NCI-H526 (cell line): ENCODE data around the gene NOS2.

ENCODE experiments used
- DNase-seq, 2 experiments: peaks; one replicate each; lab custom pipeline; 2025; lab: John Stamatoyannopoulos, UW

The NOS2 gene

DNA sequence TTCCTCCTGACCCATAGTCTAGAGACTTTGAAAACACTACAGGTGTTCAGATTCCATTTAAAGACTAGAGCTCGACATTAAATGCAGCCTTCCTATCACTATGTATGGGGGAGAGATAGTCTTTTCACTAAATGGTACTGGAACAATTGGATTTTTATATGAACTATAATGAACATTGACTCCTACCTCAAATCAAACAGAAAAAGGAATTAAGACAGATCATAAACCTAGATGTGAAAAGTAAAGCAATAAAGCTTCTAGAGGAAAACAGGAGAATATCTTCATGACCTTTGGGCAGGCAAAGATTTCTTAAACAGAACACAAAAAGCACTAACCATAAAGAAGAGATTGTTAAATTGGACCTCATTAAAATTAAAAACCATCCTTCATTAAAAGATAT lies 18.8 kb upstream of the NOS2 start:
- no peak for DNase-seq

DNA sequence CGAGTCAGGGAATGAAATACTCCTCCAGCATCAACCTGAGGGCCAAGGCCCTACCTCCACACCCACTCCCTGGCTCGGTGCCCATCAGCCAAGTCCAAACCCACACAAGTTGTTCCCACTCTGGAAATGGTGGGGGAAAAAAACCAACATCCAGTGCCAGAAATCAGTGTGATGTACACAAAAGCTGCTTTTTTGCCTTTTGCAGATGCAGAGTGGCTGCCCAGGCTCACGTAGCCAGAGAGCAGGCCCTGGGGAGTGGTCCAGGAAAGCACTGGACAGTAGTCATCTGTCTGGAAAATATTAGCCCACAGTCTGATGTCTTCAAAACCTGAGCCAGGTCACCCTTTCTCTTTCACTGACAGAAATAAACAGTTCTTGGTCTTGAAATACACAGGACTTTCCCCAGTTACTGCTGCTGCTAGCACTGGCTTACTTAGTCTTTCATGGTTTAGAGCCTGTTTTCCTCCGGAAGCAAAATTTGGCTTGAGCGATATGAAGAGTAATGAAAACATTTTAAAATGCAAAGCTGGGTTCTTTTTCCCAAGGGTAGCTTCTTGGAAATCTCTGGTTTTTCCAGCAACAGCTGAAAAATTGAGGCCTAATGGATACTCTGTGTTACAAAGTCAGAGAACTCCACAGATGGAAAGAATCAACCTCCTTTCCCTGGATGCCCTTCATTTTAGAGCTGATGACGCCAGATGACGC lies 18.2 kb upstream of the NOS2 start:
- no peak for DNase-seq

GRCh38 chr17:27817731-27818130 lies 17.4 kb upstream of the NOS2 start:
- DNase-seq = no peak

DNA sequence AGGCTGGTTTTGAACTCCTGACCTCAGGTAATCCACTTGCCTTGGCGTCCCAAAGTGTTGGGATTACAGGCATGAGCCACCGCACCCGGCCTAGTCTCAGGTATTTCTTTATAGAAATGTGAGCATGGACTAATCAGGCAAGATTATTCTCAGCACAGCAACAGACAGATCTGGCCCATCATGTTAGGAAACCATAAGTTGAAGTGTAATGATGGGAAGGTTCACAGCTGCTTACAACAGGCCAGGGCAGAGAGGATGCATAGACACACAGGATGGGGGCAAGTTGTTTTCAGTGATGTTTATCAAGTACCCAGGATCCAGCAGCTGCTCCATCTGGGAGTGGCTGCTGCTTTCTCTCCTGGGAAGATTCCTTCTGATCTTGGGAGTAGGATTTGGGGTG lies 16.6 kb upstream of the NOS2 start:
- no peak for DNase-seq

DNA sequence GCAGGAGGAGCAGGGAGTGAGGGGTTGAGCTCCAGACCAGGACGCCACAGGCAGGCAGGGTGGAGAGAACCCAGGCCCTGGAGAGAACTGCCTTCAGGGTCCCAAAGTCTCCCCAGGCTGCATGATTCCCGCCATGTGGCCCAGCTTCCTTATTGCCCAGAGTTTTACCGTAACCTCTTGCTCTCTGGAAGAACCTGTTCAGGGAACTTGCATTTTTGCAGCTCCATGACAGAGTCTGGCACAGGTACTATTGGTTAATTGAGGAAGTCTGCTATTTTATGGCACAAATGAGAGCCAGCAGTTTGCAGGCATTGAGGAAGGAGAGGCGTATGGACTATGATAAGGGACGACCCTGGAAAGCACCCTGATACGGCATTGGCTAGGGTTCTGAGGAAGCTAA lies 11.6 kb upstream of the NOS2 start:
- no peak for DNase-seq

GRCh38 chr17:27810902-27811557 lies 10.7 kb upstream of the NOS2 start:
- no peak for DNase-seq

DNA sequence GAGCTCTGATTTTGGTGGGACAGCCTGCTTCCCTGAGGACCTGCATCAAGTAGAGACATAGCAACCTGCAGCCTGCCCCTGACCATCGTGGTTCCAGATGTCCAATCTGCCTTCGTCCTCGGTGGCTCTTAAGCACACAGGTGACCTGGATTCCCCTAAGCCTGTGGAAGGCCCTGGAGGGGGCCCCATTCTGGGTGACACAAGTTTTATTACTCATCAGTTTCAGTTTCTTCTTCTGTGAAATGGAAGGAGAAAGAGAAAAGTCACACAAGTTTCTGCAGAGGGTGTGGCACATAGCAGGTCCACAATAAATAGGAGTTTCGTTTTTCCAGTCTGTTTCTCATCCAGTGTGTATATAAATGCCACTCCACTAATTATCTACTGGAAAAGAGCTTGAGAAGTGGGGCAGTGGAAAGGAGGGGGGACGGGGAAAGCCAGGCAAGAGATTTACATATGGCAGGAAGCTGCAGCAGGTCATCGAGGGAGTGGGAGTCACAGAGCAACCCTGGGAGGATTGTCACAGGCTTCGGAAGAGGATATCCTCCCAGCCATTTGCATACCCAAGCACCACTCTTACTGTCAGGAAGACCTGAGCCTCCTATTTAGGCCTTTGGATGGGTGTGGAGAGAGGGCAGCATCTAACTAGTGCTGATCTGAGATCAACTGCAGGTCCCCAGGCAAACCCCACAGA lies 10.0 kb upstream of the NOS2 start:
- peak; percentile 25 to 54 for DNase-seq

DNA sequence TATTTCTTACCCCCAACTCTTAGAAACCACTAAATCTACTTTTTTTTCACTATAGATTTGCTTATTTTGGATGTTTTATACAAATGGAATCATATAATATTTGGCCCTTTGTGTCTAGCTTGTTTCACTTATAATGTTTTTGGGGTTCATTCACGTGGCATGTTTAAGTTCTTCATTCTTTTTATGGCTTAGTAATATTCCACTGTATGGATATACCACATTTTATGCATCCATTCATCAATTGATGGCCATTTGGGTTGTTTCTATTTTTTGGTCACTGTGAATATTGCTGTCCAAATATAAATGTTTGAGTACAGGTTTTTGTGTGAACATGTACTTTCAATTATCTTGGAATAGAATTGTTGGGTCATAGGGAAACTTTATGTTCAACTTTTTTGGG lies 9.2 kb upstream of the NOS2 start:
- no peak for DNase-seq

GRCh38 chr17:27808628-27809027 lies 8.3 kb upstream of the NOS2 start:
- DNase-seq = no peak

DNA sequence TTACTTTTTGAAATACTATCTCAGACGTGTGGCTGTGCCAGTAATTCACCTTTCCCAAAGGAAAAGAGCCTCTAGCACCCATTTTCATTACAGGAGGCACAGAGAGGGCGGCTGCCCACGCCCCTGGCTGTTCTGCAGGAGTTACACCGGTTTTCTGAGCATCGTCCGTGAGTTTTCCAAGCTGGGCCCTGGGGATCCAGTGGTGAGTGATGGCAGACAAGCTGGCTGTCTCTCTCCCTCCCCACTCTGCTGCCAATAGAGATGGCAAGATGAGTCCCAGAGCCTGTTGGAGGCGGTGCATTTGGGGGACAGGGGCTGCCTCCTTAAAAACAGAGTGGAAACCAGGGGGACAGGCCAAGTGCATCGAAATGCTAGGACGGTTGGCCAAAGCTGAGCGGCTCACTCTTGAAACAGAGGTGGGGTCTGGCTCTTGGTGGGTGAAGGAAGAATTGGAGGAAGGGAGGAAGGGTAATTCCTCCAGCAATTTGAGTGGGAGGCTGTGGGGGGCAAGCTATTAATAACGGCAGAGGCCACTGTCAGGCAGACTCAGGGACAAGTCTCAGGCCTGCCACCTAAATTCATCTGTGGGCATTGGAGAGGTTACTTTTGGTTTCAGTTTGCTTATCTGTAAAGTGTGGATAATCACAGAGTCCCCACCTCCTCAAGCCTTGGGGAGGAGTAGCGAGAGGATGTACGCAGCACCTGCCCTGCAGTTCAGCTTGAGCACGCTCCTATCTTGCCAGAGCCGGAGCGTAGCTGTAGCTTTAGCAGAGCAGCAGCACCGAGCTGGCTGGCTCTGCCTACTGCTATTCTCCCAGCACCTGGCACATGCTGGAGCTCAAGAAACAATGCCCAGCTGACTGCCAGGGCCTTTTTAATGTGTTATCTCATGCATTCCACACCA lies 7.5 kb upstream of the NOS2 start:
- DNase-seq = peak in 1 of 2 experiments; percentile 31

DNA sequence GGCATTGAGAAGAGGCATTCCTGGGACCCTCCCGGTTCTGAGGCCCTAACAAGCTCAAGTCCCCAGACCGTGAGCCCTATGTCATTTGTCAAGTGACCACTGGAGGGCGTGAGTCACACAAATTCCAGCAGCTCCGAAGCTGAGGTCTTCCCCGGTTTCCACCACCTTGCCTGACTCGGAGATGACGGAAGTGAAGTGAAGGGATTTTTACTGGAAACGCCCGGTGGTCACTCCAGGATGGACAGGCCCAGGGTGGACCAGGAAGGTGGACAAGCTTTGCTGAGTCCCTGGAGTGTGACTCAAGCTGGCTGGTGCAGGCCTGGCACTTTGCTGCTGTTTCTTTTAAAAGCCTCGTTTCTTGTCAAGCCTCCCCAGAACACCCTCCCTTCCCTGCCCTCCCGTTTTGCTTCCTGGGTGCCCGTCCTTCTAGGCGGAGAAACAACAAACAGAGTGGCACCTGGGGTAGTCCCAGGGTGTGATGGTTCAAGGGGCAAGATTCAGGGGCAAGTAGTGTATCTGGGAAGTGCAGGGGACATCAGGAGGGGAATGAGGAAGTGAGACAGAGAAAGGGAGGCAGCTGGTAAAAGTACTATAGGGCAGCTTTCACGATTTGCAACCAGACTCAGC lies 5.3 kb upstream of the NOS2 start:
- DNase-seq = peak; percentile 88 to 96

- no peak for DNase-seq
Measured at GRCh38 chr17:27804113-27804512, 3.8 kb upstream of the NOS2 start.

DNA sequence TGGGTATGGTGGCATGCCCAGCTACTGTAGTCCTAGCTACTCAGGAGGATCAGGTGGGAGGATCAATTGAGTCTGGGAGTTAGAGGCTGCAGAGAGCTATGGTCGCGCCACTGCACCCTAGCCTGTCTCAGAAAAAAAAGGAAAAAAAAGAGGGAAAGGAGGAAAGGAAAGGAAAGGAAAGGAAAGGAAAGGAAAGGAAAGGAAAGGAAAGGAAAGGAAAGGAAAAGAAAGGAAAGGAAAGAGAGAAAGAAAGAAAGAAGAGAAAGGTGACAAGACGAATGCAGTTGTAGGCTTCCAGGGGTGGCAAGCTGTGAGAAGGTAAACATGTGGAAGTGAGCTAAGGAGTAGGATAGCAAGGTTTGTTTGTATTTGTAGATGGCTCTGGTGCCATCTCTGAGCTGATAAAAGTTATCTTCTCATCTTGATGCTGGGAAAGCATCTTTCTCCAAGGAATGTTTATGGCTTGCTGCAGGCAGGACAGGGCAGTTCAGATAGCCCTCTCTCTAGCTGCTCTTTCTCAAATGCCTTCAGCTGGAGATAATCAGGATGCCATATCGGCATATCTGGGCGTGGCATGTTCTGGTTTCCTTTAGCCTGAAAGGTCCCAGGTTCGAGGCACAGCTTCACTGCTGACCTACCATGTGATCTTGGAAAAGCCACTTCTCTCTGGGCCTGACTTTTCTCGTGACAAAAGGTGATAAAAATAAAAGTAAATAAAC lies 2.8 kb upstream of the NOS2 start:
- DNase-seq = no peak

GRCh38 chr17:27802033-27802432 lies 1.7 kb upstream of the NOS2 start:
- no peak for DNase-seq

DNA sequence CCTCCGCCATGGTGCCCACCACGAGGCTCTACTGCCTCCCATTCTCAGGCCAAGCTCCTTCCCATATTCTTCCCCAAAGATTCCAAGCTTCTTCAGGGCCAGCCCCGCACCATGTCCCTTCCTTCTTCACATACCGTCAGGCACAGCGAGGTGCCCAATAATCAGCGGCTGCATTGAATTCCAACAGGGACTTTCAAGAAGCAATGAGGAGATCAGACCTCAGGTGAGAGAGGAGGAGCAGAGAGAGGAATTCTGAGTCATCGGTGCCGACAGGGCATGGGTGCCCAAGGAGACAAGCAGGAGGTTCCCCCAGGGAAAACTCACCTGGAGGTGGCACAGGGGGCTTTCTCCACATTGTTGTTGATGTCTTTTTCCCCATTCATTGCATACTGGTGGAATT lies 2.0 kb downstream of the NOS2 start:
- DNase-seq = no peak

- DNase-seq = peak in 1 of 2 experiments; percentile 11
Measured at GRCh38 chr17:27797390-27798091, 2.8 kb downstream of the NOS2 start.

GRCh38 chr17:27793906-27794569 lies 6.3 kb downstream of the NOS2 start:
- peak in 1 of 2 experiments; percentile 52 for DNase-seq

- peak in 1 of 2 experiments; percentile 89 for DNase-seq
Measured at GRCh38 chr17:27793168-27793905, 7.0 kb downstream of the NOS2 start.

DNA sequence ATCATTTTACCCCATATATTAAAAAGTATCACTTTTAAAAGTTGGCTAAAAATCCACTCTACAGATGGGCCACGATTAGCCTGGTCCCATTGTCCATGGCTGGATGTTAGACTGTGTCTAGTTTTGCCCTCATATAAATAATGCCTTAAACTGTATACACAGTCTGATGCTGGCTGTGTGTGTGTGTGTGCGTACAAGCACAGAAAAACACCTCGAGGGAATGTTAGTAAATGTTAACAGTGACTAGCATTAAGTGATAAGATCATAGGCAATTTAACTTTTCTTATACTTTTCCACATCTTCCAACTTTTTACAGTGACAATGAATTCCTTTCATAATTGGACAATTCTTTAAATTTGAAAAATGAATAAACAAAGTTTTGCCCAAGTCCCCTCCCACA lies 8.2 kb downstream of the NOS2 start:
- peak in 1 of 2 experiments; percentile 17 for DNase-seq
